Diencephalon (tissue), 1 donor: Measurements from ENCODE around the gene CARTPT. TPM values are rescaled to one million over a fixed set of nuclear protein-coding genes. Genes with fewer than 3 reads are reported as not detected.

ENCODE experiments used
- total RNA-seq: library from RNA; depleted of rRNA; stranded (reverse); fragments of >200 nt; gene quantifications from one replicate; pipeline ENCODE4 v1.2.3, GENCODE V29; 2014

CARTPT gene
- 2.3 TPM for total RNA-seq

GRCh38 chr5:71719063-71719964, at the start of gene CARTPT:
Gene CARTPT, plus strand, starts transcription at chr5:71719275. Its CDS starts 19 bp downstream, at chr5:71719294.

Other genes starting within 250 kb of the CARTPT start
- gene MCCC2, start 131.9 kb upstream of the CARTPT start, total RNA-seq = 21.2 TPM